Thyroid gland (tissue), 4 donors: Measurements from ENCODE around the gene NFIA.

Experiments used
- CTCF ChIP-seq, 6 experiments: fragments of 200-600 bp in 3 of 6; fragments of 450-650 bp in 3 of 6; sonication (generic) in 3 of 6; IDR thresholded peaks; one replicate each; pipeline ENCODE4 v1.5.1; 2016 to 2019; ENCODE audit warnings: antibody characterized with exemption in 6 of 6, mild to moderate bottlenecking in 2 of 6, inconsistent platforms in 1 of 6, moderate library complexity in 1 of 6
- POLR2A ChIP-seq, 2 donors: fragments of 450-650 bp; IDR thresholded peaks; one replicate each; pipeline ENCODE4 v1.6.1; 2017; ENCODE audit warnings: antibody characterized with exemption in 2 of 2, mild to moderate bottlenecking in 2 of 2, moderate library complexity in 1 of 2

GRCh38 chr1:61271412-61271789 is 189.0 kb downstream of the NFIA start:
- TF ChIP-seq CTCF (IDR thresholded peaks at IDR 0.05) (no peak), POLR2A (IDR thresholded peaks at IDR 0.05) (no peak)
